Measurements from ENCODE around the gene MS4A8. TPM values are rescaled to one million over a fixed set of nuclear protein-coding genes. Genes with fewer than 3 reads are reported as not detected.

The MS4A8 gene
- total RNA-seq, 4 donors from 2014 or later = not detected

DNA sequence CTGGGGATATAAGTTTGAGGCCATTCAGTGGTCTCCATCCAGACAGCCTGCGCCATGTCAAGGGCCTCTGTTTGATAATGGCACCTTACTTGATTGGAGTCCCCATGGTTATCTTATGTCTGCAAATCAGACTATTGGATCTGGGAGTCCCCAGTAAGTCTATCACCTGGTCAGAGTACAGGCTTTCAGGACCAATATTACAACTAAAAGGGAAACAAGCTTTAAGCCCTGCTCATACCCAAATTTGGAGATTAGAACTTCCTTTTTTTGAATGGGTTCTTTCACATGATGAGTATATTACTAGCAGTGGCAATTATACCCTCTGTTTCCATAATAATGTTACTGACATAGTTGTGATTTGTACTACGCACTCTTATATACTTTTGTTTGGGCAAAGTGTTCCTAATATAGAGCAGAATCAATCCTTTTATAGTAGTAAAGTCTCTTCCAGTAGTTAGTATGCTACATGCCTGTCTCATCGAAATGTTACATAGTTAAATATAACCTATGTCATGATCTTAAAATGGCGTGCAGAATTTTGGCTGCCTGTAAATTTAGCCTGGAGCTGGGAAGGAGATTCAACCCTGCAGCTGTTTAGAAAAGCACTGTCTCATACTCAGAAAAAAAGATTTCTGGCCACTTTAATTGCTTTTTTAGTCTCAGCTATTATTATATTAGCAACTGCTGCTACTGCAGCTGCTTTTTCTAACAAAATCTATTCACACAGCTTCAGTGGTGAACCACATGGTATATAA is 62.2 kb downstream of the MS4A8 start:
- Histone ChIP-seq H3K27me3 (peaks cover 39% of the 10 kb centered on the region), H3K27ac (no peak overlapping the region), H3K9me3 (peaks cover 0 to 10% (median 0%) of the 10 kb centered on the region in 3 donors), H3K36me3 (no peaks in the 10 kb centered on the region), H3K4me3 (no peak overlapping the region), H3K4me1 (no peaks in the 10 kb centered on the region)
- no peak for ATAC-seq
- 26 to 53% methylated on average over 4 of the region's 4 CpGs for WGBS, 2 donors (ENCODE audit: low coverage in 1 of 2)
- TF ChIP-seq POLR2A (IDR thresholded peaks at IDR 0.05) (no peak), EP300 (IDR thresholded peaks at IDR 0.05) (no peak), POLR2AphosphoS5 (IDR thresholded peaks at IDR 0.05) (no peak)
- TF ChIP-seq, protein P1, sequence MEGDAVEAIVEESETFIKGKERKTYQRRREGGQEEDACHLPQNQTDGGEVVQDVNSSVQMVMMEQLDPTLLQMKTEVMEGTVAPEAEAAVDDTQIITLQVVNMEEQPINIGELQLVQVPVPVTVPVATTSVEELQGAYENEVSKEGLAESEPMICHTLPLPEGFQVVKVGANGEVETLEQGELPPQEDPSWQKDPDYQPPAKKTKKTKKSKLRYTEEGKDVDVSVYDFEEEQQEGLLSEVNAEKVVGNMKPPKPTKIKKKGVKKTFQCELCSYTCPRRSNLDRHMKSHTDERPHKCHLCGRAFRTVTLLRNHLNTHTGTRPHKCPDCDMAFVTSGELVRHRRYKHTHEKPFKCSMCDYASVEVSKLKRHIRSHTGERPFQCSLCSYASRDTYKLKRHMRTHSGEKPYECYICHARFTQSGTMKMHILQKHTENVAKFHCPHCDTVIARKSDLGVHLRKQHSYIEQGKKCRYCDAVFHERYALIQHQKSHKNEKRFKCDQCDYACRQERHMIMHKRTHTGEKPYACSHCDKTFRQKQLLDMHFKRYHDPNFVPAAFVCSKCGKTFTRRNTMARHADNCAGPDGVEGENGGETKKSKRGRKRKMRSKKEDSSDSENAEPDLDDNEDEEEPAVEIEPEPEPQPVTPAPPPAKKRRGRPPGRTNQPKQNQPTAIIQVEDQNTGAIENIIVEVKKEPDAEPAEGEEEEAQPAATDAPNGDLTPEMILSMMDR (IDR thresholded peaks at IDR 0.05) = no peak

DNA sequence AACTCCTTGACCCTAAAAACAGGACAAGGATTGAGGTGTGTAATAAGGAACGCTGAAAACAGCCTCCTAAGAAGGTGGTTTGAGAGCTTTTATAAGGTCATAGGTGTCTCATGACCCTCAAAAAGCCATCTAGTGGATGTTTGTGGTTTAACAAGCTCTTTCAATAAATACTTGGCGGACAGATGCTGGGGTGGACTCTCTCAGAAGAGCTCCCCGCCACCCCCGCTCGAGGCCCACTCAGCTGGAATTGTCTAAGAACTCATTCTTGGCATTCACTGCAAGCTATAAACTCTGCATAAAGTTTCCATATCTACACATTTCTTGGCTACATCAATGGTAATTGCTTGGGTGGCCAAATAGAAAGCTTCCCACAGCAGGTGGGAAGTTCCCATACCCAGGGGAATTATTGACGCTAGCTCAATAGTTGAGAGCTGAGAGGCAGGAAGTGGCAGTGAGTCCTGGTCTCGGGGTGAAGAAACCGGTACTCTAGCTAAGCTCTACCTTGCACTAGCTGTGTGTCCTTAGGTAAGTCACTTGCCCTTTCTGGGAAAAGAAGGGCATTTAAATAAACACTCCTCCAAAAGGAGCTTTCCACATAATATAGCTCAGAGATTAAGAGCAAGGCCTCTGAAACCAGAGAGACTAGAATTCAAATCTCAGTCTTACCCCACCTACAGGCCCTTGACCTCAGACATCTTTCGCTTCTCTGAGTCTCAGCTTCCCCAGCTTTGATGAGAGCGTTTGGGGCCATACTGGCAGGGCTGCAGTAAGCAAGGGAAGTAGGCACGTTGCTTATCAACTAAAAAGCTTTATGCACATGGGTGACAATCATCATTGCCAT is 63.7 kb downstream of the MS4A8 start:
- H3K9me3 ChIP-seq = no peaks in the 10 kb centered on the region
- TF ChIP-seq, protein P1 (IDR thresholded peaks at IDR 0.05) = no peak
- TF ChIP-seq EP300 (IDR thresholded peaks at IDR 0.05) = no peak
- TF ChIP-seq POLR2A (IDR thresholded peaks at IDR 0.05) = no peak
- TF ChIP-seq POLR2AphosphoS5 (IDR thresholded peaks at IDR 0.05) = no peak
- peaks cover 44% of the 10 kb centered on the region for H3K27me3 ChIP-seq
- H3K4me3 ChIP-seq = no peak overlapping the region
- H3K4me1 ChIP-seq = no peaks in the 10 kb centered on the region
- no peaks in the 10 kb centered on the region for H3K36me3 ChIP-seq
- H3K27ac ChIP-seq = no peak overlapping the region
- no peak for ATAC-seq
- 67 to 75% methylated on average over 3 to 8 of the region's 11 CpGs for WGBS, 2 donors (ENCODE audit: low coverage in 1 of 2)

DNA sequence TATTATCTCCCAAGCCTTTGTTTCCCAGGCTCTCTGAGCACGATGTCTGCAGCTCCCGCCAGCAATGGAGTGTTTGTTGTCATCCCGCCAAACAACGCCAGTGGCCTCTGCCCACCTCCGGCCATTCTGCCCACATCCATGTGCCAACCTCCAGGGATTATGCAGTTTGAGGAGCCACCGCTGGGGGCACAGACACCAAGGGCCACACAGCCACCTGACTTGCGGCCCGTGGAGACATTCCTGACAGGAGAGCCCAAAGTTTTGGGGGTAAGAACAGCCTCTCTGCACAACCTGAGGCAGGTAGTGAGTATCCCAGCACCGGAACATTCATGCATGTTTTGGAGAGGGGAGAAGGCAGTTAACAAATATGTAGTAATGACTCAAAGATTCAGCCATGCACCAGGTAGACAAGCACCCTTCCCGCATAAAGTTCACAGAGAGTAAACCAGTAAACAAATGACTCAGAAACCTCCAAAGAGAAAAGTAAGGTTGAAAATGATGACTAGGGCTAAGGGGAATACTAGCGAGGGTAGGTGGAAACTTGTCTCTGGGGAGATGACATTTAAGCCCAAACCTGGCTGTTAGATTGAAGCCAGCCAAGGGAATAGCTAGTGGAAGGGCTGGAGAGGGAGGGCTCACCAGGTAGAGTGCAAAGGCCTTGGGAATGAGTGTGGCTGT is 64.4 kb downstream of the MS4A8 start:
- 84 to 88% methylated on average over 4 of the region's 11 CpGs for WGBS, 2 donors (ENCODE audit: low coverage in 1 of 2)
- ATAC-seq = no peak

DNA sequence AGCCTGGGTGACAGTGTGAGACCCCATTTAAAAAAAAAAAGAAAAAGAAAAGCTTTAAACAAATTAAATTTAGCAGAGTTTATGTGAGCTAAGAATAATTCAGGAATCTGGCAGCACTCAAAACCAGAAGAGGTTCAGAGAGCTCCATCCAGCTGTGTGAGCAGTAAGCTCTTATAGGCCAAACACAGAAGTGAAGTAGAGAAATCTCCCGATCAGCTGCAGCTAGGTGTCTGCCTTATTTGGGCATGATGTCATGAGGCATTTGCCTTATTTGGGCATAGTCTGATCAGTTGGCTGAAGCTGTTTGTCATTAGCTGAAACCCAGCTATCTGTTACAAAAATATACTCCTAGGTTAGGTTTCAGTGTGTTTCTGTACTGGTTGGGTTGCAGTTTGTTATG is 65.5 kb downstream of the MS4A8 start:
- Histone ChIP-seq H3K27ac (no peak overlapping the region), H3K9me3 (no peaks in the 10 kb centered on the region), H3K4me1 (no peaks in the 10 kb centered on the region), H3K36me3 (no peaks in the 10 kb centered on the region), H3K27me3 (peaks cover 47% of the 10 kb centered on the region), H3K4me3 (no peak overlapping the region)
- TF ChIP-seq POLR2A (IDR thresholded peaks at IDR 0.05) = no peak
- TF ChIP-seq, protein P1 (IDR thresholded peaks at IDR 0.05) = no peak
- TF ChIP-seq EP300 (IDR thresholded peaks at IDR 0.05) = no peak
- no peak for TF ChIP-seq POLR2AphosphoS5 (IDR thresholded peaks at IDR 0.05)
- no peak for ATAC-seq
- 33 to 55% methylated on average over 1 of the region's 1 CpG for WGBS, 2 donors (ENCODE audit: low coverage in 1 of 2)

More for the DNA sequence above, 64.4 kb downstream of the MS4A8 start:
- TF ChIP-seq, protein P1 (IDR thresholded peaks at IDR 0.05) = no peak
- Histone ChIP-seq H3K36me3 (no peaks in the 10 kb centered on the region), H3K4me3 (no peak overlapping the region), H3K9me3 (no peaks in the 10 kb centered on the region), H3K4me1 (no peaks in the 10 kb centered on the region), H3K27ac (no peak overlapping the region), H3K27me3 (peaks cover 45% of the 10 kb centered on the region)

All from gastroesophageal sphincter (tissue), 4 donors.